GM19372 (cell line): ENCODE data around the gene PITX2.

Experiments
- ATAC-seq: cut with Tn5 transposase; IDR thresholded peaks from one replicate; pipeline ENCODE4 v1.9.1; 2021; ENCODE audit warnings: mild to moderate bottlenecking, low read depth, moderate library complexity; ENCODE audit not compliant: unreplicated experiment

PITX2 gene

GRCh38 chr4:110624904-110625494 lies 2.1 kb upstream of the PITX2 start:
- ATAC-seq: no peak

- no peak for ATAC-seq
Observed at GRCh38 chr4:110624398-110624780, 1.5 kb upstream of the PITX2 start.

GRCh38 chr4:110623718-110624397 lies 981 bp upstream of the PITX2 start:
- ATAC-seq: no peak

GRCh38 chr4:110621839-110622751 lies 782 bp downstream of the PITX2 start:
- ATAC-seq: no peak

- ATAC-seq: no peak
Observed at GRCh38 chr4:110621328-110621812, 1.5 kb downstream of the PITX2 start.

GRCh38 chr4:110620691-110621327 lies 2.1 kb downstream of the PITX2 start:
- ATAC-seq: no peak

GRCh38 chr4:110620322-110620690 lies 2.6 kb downstream of the PITX2 start:
- ATAC-seq: no peak

- no peak for ATAC-seq
Observed at GRCh38 chr4:110619463-110620247, 3.2 kb downstream of the PITX2 start.

- no peak for ATAC-seq
Observed at GRCh38 chr4:110618581-110619462, 4.1 kb downstream of the PITX2 start.

- ATAC-seq: no peak
Observed at GRCh38 chr4:110617646-110618580, 5.0 kb downstream of the PITX2 start.

GRCh38 chr4:110617075-110617640 lies 5.7 kb downstream of the PITX2 start:
- no peak for ATAC-seq

GRCh38 chr4:110616238-110617074 lies 6.4 kb downstream of the PITX2 start:
- no peak for ATAC-seq

GRCh38 chr4:110615353-110616237 lies 7.3 kb downstream of the PITX2 start:
- no peak for ATAC-seq

GRCh38 chr4:110614976-110615352 lies 7.9 kb downstream of the PITX2 start:
- ATAC-seq: no peak

GRCh38 chr4:110614173-110614963 lies 8.5 kb downstream of the PITX2 start:
- no peak for ATAC-seq
